ENCODE data around the gene CHRM4.

CHRM4 gene

DNA sequence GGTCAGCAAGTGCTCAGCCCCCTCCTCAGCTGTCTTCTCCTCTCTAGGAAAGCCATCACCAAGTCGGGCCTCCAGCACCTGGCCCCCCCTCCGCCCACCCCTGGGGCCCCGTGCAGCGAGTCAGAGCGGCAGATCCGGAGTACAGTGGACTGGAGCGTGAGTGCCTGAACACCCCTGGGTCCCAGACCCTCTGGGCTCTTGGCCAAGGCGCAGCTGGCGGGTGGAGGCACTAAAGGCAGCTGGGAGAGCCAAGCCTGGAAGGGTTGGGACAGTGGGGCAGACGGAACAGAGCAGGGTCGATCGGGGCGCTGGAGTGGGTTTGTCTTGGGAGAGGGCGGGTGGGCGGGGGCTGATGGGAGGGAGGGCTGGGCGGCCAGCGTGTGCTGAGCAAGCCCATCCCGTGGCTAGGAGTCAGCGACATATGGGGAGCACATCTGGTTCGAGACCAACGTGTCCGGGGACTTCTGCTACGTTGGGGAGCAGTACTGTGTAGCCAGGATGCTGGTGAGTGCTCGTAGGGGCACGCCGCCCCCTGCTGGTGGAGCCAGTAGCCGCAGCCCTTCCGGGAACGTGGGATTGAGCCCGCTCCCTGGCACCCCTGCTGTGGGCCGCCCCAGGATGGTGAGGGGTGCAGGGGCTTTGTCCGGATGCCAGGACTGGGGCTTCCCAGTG lies 24.2 kb downstream of the CHRM4 start:
- peak in 1 of 2 experiments; percentile 65 for DNase-seq (ENCODE audit: low read depth in 2 of 2)

DNA sequence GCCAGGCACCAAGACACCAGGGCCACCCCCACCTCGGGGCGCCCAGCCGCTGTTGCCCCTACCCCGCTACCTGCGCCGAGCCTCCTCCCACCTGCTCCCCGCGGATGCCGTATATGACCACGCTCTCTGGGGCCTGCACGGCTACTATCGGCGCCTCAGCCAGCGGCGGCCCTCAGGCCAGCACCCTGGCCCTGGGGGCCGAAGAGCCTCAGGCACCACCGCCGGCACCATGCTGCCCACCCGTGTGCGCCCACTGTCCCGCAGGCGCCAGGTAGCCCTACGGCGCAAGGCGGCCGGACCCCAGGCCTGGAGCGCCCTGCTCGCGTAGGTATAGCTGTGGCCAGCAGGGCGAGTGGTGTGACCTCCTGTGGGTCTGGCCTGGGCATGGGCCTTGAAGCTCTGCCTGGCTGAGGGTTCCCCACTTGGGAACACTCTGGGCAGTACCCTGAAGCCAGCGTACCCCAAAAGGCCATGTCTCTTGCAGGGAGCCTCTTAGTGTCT lies 24.9 kb downstream of the CHRM4 start:
- DNase-seq (ENCODE audit: low read depth in 2 of 2) = no peak

GRCh38 chr11:46366260-46366659 lies 25.3 kb downstream of the CHRM4 start:
- DNase-seq (ENCODE audit: low read depth in 2 of 2) = no peak

DNA sequence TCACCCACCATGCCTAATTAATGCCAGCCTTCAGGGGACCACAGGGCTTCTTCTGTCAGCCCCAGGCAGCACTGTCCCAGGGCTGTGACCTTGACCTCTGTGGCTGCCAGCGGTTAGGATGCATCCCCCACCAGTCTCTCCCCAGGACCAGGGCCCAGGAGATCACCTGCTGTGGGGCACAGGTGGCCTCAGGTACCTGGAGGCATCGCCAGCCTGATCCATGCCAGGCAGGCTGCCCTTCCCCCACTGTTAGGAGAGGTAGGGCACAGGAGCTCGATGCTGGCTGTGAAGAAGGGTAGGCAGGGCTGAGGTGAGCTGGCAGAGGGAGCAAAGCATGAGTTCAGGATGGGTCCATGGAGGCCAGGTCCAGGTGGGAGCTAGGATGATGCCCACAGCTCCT lies 26.8 kb downstream of the CHRM4 start:
- no peak for DNase-seq (ENCODE audit: low read depth in 2 of 2)

DNA sequence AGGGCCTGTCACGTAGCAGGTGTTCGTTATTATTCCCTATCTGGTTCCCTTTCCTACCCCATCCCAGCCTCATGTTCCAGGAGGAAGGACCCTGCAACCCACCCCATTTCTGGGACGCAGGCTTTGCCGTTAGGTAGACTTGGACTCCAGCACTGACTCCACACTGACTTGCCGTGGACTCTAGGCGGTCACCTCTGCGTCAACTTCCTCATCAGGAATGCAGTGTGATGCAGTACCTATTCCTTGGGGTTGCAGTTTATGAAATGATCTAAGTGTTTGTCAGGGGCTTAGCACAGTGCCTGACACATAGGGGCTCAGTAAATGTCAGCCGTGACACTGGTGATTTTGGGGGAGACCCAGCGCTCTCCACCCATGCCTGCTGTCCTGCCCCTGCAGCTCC lies 27.5 kb downstream of the CHRM4 start:
- DNase-seq (ENCODE audit: low read depth in 2 of 2) = no peak

- DNase-seq (ENCODE audit: low read depth in 2 of 2) = no peak
Observed at GRCh38 chr11:46363455-46364005, 28.0 kb downstream of the CHRM4 start.

- no peak for DNase-seq (ENCODE audit: low read depth in 2 of 2)
Observed at GRCh38 chr11:46363031-46363407, 28.6 kb downstream of the CHRM4 start.

- no peak for DNase-seq (ENCODE audit: low read depth in 2 of 2)
Observed at GRCh38 chr11:46362156-46363030, 29.2 kb downstream of the CHRM4 start.

DNA sequence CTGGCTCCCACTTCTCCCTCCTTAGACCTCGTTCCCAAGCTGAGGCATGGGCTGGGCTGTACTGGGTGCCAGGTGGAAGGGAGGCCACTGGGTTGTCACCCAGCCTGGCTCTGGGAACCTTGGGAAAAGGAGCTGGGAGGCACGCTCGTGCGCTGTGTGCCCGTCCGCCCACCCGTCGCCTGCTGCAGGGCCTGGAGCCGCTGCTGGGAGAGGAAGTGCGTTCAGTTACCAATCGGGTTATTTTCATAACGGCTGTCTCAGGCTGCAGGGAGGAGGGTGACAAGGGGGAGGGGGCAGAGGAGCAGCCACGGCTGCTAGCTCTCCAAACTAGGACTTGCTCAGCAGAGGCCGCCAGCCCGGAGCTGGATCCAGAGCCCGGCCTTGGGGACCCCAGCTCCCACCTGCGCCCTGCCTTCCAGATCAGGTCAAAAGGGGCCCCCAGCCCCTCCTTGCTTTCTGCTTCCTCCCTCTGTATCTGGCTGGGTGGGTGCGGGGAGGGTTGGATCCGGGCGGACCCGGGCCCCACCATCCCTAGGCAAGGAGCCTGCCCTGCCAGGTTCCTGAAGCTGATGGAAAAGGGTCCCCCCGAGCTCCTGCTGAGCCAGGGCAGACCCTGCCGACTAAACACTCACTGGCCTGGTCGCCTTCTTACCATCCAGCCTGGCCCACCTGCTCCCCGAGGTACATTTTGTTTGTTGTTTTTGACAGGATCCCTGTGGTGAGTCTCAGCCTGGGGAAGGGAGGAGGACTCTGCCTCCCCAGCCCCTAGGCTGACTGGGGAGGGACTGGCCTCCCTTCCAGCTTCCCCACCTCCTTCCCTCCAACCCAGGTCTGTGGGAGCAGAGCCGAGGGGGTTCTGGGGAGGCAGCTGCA lies 30.1 kb downstream of the CHRM4 start:
- DNase-seq (ENCODE audit: low read depth in 2 of 2) = peak in 1 of 2 experiments; percentile 56

DNA sequence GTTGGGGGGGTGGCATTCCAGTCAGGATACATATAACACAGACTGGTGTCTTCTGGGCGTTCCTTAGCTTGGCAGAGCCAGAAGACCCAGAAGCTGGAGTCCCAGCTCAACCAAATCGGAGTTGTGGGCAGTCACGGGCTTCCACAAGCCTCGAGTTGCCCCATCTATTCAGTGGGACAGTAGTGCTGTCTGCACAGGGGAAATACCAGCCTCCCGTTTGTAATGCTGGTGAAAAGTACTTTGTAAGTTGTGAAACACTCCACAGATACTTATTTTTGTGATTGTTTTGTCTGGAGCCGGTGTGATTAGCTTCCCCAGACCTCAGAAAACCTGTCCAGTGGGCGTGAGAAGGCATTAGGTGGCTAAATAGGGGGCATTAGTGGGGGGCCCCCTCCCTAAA lies 30.7 kb downstream of the CHRM4 start:
- DNase-seq (ENCODE audit: low read depth in 2 of 2) = no peak

DNA sequence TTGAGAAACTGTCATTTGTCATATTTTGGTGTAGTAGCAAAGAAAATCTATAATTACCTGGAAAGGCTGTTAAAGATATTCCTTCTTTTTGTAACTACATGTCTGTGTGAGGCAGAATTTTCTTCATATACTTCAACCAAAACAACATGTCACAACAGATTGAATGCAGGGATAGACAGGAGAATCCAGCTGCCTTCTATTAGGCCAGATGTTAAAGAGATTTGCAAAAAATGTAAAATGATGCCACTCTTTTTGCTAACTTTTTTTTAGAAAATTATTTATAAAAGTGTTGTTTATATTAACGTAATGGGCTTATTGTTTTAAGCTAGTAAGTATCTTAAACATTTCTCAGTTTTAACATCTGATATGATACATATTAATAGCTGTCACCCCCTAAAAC lies 31.6 kb downstream of the CHRM4 start:
- no peak for DNase-seq (ENCODE audit: low read depth in 2 of 2)

DNA sequence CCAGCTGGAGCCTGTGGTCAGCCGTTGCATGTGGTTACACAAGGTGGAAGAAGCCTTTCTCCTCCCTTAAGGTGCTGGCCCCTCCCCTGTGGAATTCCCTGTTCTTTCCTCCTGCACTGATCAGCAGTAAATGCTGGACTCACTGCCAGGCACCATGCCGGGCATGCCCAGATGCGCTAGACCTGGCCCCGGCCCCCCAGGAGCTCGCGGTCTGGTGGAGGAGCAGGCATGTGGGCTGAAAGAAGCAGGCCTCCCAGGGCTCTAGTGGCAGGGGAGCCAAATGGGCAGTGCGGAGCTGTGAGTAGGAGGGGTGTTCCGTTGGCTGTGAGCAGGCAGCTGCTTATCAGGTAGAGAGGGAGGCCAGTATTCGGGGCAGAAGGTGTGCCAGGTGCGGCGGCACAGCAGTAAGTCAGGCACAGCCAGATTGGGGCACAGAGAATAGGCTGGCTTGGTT lies 34.1 kb downstream of the CHRM4 start:
- no peak for DNase-seq (ENCODE audit: low read depth in 2 of 2)

- no peak for DNase-seq (ENCODE audit: low read depth in 2 of 2)
Observed at GRCh38 chr11:46356924-46357482, 34.6 kb downstream of the CHRM4 start.

DNA sequence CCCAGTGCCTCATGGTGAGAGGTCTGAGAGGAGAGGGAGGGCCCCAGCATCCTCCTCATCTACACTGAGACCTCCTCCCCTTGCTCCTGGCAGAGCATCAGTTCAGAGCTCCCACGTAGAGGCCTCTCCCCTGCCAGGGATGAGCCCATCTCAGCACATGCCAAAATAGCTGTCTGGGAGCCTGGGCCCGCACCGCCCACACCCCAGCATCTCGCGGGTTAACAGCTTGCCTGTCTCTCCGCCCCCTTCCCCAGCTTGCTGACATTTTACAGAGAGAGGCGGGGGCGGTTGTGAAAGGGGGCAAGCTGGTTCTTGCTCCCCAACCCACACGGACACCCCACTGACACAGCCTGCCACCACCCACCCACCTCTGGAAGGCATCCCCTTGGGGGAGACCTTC lies 37.9 kb downstream of the CHRM4 start:
- DNase-seq (ENCODE audit: low read depth in 2 of 2) = peak in 1 of 2 experiments; percentile 62

- DNase-seq (ENCODE audit: low read depth in 2 of 2) = peak in 1 of 2 experiments; percentile 61
Observed at GRCh38 chr11:46352063-46352841, 39.3 kb downstream of the CHRM4 start.

DNA sequence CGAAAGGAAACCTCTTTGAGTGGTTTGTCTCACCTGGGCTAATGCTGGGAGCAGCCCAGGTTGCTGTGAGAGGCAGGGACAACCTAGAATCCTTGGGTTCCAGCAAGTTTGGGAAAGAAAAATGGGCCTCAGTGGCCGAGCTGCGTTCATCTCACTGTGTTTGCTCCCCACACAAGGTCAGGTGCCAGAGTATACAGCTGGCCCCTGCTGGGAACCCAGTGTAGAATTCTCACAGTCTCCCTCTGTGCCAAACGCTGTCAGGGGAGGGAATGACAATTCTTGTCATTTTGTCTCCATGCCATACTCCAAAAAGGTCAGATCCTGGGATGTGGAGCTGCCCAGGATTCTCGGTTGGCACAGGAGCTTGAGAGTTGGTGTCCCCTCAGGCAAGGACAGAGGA lies 40.0 kb downstream of the CHRM4 start:
- DNase-seq (ENCODE audit: low read depth in 2 of 2) = no peak

DNA sequence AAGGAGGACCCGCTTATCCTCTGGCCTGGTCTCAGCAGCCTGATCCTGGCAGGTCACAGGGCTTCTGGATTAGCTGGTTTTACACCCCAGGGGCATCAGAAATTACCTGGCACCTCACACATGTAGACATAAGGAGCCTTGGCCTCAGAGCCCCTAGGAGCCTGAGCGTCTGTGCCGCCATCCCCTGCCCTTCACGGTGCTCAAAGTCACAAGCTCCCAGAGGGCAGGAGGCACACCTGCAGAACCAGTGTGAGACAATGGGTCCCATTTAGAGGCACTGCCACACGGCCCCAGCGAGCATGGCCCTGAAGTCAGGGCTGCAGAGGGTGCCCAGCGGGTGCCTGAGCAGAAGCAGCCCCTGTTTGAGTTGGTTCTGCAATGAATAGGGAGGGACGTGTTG lies 40.4 kb downstream of the CHRM4 start:
- DNase-seq (ENCODE audit: low read depth in 2 of 2) = no peak

DNA sequence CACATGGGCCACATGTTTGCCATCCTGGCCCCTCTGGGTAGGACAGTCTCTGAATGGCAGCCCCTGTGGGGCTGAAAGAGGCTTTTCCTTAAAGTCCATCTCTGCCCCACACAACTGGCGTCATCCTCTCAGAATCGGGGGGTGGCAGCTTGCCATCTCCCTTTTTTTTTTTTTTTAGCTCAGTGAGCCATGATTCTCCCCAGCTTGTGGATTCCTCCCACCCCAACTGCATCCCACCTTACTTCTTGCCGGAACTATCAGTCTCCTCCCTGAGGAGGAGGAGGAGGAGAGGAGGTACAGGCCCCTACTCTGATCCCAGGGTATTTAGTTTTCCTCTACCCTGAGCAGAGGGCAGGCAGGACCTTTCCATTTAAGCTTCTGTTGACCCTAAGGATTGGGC lies 40.9 kb downstream of the CHRM4 start:
- no peak for DNase-seq (ENCODE audit: low read depth in 2 of 2)

GRCh38 chr11:46348566-46349401 lies 42.8 kb downstream of the CHRM4 start:
- DNase-seq (ENCODE audit: low read depth in 2 of 2) = peak in 1 of 2 experiments; percentile 54
